ENCODE results near the gene TRAF7.

GRCh38 chr16:2173366-2173765, 17.8 kb downstream of the TRAF7 start:
- TF ChIP-seq, protein P1, sequence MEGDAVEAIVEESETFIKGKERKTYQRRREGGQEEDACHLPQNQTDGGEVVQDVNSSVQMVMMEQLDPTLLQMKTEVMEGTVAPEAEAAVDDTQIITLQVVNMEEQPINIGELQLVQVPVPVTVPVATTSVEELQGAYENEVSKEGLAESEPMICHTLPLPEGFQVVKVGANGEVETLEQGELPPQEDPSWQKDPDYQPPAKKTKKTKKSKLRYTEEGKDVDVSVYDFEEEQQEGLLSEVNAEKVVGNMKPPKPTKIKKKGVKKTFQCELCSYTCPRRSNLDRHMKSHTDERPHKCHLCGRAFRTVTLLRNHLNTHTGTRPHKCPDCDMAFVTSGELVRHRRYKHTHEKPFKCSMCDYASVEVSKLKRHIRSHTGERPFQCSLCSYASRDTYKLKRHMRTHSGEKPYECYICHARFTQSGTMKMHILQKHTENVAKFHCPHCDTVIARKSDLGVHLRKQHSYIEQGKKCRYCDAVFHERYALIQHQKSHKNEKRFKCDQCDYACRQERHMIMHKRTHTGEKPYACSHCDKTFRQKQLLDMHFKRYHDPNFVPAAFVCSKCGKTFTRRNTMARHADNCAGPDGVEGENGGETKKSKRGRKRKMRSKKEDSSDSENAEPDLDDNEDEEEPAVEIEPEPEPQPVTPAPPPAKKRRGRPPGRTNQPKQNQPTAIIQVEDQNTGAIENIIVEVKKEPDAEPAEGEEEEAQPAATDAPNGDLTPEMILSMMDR (conservative IDR thresholded peaks at IDR 0.05 in 1 of 2, IDR thresholded peaks at IDR 0.05 in 1 of 2; ENCODE audit: extremely low read depth in 1 of 2, insufficient read depth in 1 of 2, low read depth in 1 of 2, low read length in 2 of 2) = no peak
- no peak for TF ChIP-seq EZH2 (IDR thresholded peaks at IDR 0.05; ENCODE audit: borderline replicate concordance, low read length)

Measured in mammary epithelial cell (primary cell).